Measurements from ENCODE around the gene SHROOM2. TPM values are rescaled to one million over a fixed set of nuclear protein-coding genes. Genes with fewer than 3 reads are reported as not detected.

Gene SHROOM2
- total RNA-seq, 1 experiment from 2014 or later: 14.2 TPM

- Histone ChIP-seq H3K9me3 (no peaks in the 10 kb centered on the region), H3K36me3 (ENCODE audit: control insufficient read depth, insufficient read depth, low read length) (no peaks in the 10 kb centered on the region), H3K4me3 (ENCODE audit: low read depth, low read length) (no peak overlapping the region), H3K4me1 (peaks cover 53% of the 10 kb centered on the region), H3K27me3 (replicated peaks; ENCODE audit: control insufficient read depth, insufficient read depth, low read length) (no peaks in the 10 kb centered on the region)
- H3K9me3 Mint-ChIP-seq (ENCODE audit: unreplicated experiment): no peaks in the 10 kb centered on the region
- BruUV-seq (replicated peaks): no TSS peak
- POLR2A ChIA-PET: interaction anchor here (0.5 kb wide), 2 partner anchors 61 to 312 kb away, joined by 3 to 4 read pairs; partner anchors contain the start of gene CLCN4
- H3K27me3 Mint-ChIP-seq (ENCODE audit: insufficient read depth, unreplicated experiment): no peaks in the 10 kb centered on the region
- intact Hi-C loops (cut with micrococcal nuclease; ENCODE audit: unreplicated experiment): loop anchor here (1.0 kb wide), 1 partner anchor 56 kb away; no protein-coding TSS in a partner anchor
- H3K4me1 Mint-ChIP-seq (ENCODE audit: low read depth, unreplicated experiment): peaks cover 15% of the 10 kb centered on the region
- H3K27ac Mint-ChIP-seq (ENCODE audit: unreplicated experiment): peak overlapping the region; percentile 89
- H3K4me3 Mint-ChIP-seq (ENCODE audit: unreplicated experiment): peak overlapping the region; percentile 49
- CTCF ChIA-PET: no interaction called here
- H3K36me3 Mint-ChIP-seq (ENCODE audit: insufficient read depth, unreplicated experiment): peaks cover 12% of the 10 kb centered on the region
- TF ChIP-seq CTCF (IDR thresholded peaks at IDR 0.05; ENCODE audit: insufficient read depth in 1 of 2, low read depth in 1 of 2, low read length in 1 of 2, severe bottlenecking in 1 of 2, unreplicated experiment in 1 of 2): no peak
- no peak for DNase-seq
These were observed 58.8 kb downstream of the SHROOM2 start for GRCh38 chrX:9844936-9845577.

- CTCF ChIA-PET: no interaction called here
- intact Hi-C loops (cut with micrococcal nuclease; ENCODE audit: unreplicated experiment): loop anchor here (1.0 kb wide), 1 partner anchor 56 kb away; no protein-coding TSS in a partner anchor
- Histone ChIP-seq H3K27me3 (replicated peaks; ENCODE audit: control insufficient read depth, insufficient read depth, low read length) (no peaks in the 10 kb centered on the region), H3K4me1 (peaks cover 53% of the 10 kb centered on the region), H3K36me3 (ENCODE audit: control insufficient read depth, insufficient read depth, low read length) (no peaks in the 10 kb centered on the region), H3K4me3 (ENCODE audit: low read depth, low read length) (no peak overlapping the region), H3K9me3 (no peaks in the 10 kb centered on the region)
- Mint-ChIP-seq H3K4me1 (ENCODE audit: low read depth, unreplicated experiment) (peaks cover 15% of the 10 kb centered on the region), H3K4me3 (ENCODE audit: unreplicated experiment) (peak overlapping the region; percentile 49), H3K27ac (ENCODE audit: unreplicated experiment) (peak overlapping the region; percentile 89), H3K27me3 (ENCODE audit: insufficient read depth, unreplicated experiment) (no peaks in the 10 kb centered on the region), H3K9me3 (ENCODE audit: unreplicated experiment) (no peaks in the 10 kb centered on the region), H3K36me3 (ENCODE audit: insufficient read depth, unreplicated experiment) (peaks cover 12% of the 10 kb centered on the region)
- no TSS peak for BruUV-seq (replicated peaks)
- peak; percentile 52 to 53 for DNase-seq
- POLR2A ChIA-PET: interaction anchor here (0.5 kb wide), 2 partner anchors 62 to 311 kb away, joined by 3 to 4 read pairs; partner anchors contain the start of gene CLCN4
- no peak for TF ChIP-seq CTCF (IDR thresholded peaks at IDR 0.05; ENCODE audit: insufficient read depth in 1 of 2, low read depth in 1 of 2, low read length in 1 of 2, severe bottlenecking in 1 of 2, unreplicated experiment in 1 of 2)
These were observed 59.3 kb downstream of the SHROOM2 start for GRCh38 chrX:9845578-9845952.

- Histone ChIP-seq H3K4me1 (peaks cover 53% of the 10 kb centered on the region), H3K36me3 (ENCODE audit: control insufficient read depth, insufficient read depth, low read length) (no peaks in the 10 kb centered on the region), H3K9me3 (no peaks in the 10 kb centered on the region), H3K27me3 (replicated peaks; ENCODE audit: control insufficient read depth, insufficient read depth, low read length) (no peaks in the 10 kb centered on the region), H3K4me3 (ENCODE audit: low read depth, low read length) (no peak overlapping the region)
- no peak for DNase-seq
- Mint-ChIP-seq H3K27ac (ENCODE audit: unreplicated experiment) (peak overlapping the region; percentile 89), H3K9me3 (ENCODE audit: unreplicated experiment) (no peaks in the 10 kb centered on the region), H3K27me3 (ENCODE audit: insufficient read depth, unreplicated experiment) (no peaks in the 10 kb centered on the region), H3K36me3 (ENCODE audit: insufficient read depth, unreplicated experiment) (peaks cover 12% of the 10 kb centered on the region), H3K4me3 (ENCODE audit: unreplicated experiment) (no peak overlapping the region), H3K4me1 (ENCODE audit: low read depth, unreplicated experiment) (peaks cover 15% of the 10 kb centered on the region)
- TSS peak; percentile 69 for BruUV-seq (replicated peaks)
- POLR2A ChIA-PET: no interaction called here
- CTCF ChIA-PET: no interaction called here
- intact Hi-C loops (cut with micrococcal nuclease; ENCODE audit: unreplicated experiment): loop anchor here (2.0 kb wide), 1 partner anchor 18 kb away; no protein-coding TSS in a partner anchor
- no peak for TF ChIP-seq CTCF (IDR thresholded peaks at IDR 0.05; ENCODE audit: insufficient read depth in 1 of 2, low read depth in 1 of 2, low read length in 1 of 2, severe bottlenecking in 1 of 2, unreplicated experiment in 1 of 2)
These were observed 60.4 kb downstream of the SHROOM2 start for GRCh38 chrX:9846631-9847030.
